Measurements from ENCODE around the gene DENND10.

GRCh38 chr10:119135513-119135881 lies 31.6 kb downstream of the DENND10 start:
- TF ChIP-seq TP53 (CRISPR knock-in tag; IDR thresholded peaks at IDR 0.05) (no peak), E2F1 (CRISPR knock-in tag; IDR thresholded peaks at IDR 0.05) (no peak), ZNF423 (CRISPR knock-in tag; IDR thresholded peaks at IDR 0.05) (no peak)
- TF ChIP-seq, protein P1, sequence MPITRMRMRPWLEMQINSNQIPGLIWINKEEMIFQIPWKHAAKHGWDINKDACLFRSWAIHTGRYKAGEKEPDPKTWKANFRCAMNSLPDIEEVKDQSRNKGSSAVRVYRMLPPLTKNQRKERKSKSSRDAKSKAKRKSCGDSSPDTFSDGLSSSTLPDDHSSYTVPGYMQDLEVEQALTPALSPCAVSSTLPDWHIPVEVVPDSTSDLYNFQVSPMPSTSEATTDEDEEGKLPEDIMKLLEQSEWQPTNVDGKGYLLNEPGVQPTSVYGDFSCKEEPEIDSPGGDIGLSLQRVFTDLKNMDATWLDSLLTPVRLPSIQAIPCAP (CRISPR knock-in tag; IDR thresholded peaks at IDR 0.05) = no peak
- TF ChIP-seq, protein P2, sequence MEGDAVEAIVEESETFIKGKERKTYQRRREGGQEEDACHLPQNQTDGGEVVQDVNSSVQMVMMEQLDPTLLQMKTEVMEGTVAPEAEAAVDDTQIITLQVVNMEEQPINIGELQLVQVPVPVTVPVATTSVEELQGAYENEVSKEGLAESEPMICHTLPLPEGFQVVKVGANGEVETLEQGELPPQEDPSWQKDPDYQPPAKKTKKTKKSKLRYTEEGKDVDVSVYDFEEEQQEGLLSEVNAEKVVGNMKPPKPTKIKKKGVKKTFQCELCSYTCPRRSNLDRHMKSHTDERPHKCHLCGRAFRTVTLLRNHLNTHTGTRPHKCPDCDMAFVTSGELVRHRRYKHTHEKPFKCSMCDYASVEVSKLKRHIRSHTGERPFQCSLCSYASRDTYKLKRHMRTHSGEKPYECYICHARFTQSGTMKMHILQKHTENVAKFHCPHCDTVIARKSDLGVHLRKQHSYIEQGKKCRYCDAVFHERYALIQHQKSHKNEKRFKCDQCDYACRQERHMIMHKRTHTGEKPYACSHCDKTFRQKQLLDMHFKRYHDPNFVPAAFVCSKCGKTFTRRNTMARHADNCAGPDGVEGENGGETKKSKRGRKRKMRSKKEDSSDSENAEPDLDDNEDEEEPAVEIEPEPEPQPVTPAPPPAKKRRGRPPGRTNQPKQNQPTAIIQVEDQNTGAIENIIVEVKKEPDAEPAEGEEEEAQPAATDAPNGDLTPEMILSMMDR (IDR thresholded peaks at IDR 0.05) = no peak
